Hypothalamus (tissue), 51 donors: Measurements from ENCODE around the gene HDAC4.

ENCODE experiments used
- DNase-seq, 51 donors: peaks; one replicate each; lab custom pipeline; 2025; lab: John Stamatoyannopoulos, UW

Gene HDAC4

DNA sequence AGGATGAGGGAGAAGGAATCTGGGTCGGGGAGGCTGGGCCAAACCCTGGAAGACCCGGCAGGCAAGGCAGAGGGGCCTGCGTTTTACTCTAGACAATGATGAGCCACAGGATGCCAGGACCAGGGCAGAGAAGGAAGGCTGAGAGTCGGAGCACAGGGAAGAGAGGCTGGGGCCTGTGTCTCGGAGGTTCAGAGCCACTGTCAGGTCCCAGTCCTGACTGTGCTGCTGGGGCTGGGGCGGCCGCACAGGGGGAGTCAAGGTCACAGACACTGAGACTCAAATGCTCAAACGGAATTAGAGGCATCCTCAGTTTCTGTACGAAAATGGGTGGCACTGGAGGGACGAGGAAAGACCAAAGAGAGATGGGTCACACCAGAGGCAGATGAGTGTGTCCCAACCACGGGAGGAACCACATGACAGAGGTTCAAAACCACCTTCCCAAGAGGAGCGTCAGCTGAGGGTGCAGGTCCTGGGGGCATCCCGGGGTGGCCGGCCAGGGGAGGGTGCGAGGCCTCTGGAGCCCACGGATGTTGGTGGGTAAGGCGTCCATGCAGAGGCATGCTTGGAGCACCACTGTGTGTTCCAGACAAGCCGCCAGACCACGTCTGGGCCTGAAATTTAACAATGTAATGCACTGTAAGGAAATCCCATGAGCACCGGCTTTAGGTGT, 14.7 kb downstream of the HDAC4 start:
- DNase-seq: no peak

DNA sequence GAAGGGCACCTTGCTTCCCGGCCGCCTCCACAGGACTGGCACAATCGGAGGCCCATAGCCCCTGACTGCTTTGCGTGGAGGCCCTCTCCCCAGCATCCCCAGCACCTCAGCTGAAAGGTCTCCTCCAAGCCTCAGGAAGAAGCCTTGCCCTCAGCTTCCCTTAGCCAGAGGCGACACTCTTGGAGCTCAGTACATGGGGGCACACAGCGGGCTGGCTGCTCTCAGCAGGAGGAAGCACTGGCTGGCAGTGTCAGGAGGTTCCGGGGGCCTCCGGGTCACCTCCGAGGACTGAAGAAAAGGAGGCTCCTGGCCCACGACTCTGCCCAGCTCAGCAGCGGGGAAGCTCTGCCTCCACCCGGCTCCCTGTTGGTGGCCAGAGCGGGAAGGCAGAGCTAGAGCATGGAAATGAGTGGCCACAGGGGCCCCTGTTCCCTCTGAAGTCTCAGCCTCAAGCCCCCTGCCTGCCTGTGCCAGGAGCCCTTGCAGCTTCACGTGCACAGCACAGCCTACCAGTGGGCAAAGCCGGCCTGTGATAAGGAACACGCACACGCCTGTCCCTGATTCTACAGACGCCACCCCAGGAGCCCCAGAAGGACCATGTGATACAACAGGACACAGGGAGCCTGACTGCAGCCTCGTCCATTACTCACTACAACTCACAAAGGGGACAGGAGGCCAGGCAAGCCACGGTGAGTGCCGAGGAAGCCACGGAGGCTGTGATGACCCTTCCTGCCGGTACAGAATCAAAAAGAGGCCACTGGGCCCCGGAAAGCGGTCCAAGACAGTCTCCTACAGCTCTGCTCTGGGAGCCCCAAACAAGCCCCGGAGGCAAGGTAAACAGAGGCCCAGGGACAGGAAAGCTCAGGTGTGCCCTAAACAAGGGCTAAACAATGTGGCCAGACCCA, 15.5 kb downstream of the HDAC4 start:
- no peak for DNase-seq

DNA sequence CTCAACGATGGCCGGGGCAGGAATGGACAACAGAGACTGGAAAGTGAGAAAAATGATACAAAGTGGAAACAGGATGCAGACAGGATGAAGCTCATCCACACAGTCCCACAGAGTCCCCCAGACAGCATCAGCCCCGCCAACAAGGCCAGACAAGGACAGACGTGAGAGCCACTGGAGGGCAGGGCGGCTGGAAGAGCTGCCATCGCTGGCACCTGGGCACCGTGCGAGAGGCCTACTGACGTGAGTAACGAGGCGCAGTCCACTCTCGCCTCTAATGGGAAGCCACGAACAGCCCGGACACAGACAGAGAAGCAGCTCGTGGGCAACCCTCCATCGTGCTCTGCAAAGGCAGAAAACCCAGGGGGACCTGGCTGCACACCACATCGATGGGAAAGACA, 17.1 kb downstream of the HDAC4 start:
- no peak for DNase-seq

DNA sequence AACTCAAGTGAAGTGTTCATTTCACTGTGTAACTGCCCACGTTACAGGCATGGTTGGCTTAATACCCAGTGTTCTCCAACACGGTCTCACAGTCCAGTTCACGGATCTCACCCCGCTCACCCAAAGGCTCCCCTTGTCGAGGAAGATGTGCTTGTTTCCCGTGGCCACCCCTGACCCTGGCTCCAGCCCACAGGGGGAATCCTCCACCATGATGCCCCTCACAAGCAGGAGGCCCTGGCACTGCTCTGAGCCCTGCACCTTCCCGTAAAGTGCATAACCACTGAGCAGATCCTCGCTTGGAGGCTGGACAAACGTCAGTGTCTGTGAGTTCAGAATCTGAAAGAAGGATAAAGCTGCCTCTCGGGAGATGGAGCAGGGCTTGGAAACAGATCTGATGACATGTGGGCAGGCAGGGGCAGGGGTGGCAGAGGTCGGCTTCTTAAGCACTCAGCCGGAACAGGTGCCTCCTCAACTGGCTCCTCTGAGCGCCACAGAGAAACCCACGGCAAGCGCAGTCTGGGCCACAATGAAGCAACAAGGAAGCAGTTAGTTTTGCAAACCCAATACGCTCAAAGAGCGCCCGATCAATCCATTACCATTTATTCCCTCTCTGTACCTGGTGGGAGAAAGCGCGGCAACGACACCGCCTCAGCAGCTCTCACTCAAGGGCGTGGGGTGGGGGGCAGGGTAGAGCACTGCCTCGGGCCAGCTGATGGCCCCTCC, 17.6 kb downstream of the HDAC4 start:
- peak in 1 of 51 donors; percentile 9 for DNase-seq

DNA sequence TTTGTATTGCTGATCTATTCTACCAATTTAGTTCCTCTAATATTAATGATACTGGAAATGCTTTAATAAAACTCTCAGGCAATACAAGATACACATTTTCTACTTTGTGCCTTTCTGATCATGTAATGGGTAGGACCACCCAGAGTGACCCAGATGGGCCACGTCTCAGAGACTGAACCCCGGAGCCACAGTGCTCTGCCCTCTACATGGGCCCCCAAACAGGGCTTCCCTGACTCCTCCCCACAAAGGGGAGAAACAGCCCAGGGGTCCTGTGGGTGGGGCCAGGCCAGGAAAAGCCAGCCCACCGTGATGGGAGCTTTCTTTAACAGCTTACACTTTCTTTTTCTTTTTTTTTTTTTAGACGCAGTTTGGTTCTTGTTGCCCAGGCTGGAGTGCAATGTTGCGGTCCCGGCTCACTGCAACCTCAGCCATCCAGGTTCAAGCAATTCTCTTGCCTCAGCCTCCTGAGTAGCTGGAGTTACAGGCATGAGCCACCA, 18.4 kb downstream of the HDAC4 start:
- DNase-seq: no peak

DNA sequence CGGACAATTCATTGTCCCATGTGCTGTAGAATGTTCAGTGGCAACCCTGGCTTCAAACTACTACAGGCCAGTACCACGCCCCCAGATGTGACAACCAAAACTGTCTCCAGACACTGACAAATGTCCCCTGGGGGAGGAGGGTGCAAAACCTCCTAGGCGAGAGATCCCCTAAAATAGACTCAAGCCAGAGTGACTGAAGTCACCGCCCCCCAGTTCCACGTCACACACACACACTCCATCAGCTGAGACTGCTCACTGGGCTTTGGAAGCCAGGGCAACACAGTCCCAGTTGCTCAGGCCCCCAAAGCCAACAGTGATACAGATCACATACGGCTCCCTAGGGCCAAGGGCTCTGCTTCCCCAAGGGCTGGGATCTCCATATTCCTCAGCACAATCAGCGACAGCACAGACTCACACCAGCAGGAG, 19.1 kb downstream of the HDAC4 start:
- peak in 13 of 51 donors; percentile 22 to 59 (median 41) for DNase-seq

DNA sequence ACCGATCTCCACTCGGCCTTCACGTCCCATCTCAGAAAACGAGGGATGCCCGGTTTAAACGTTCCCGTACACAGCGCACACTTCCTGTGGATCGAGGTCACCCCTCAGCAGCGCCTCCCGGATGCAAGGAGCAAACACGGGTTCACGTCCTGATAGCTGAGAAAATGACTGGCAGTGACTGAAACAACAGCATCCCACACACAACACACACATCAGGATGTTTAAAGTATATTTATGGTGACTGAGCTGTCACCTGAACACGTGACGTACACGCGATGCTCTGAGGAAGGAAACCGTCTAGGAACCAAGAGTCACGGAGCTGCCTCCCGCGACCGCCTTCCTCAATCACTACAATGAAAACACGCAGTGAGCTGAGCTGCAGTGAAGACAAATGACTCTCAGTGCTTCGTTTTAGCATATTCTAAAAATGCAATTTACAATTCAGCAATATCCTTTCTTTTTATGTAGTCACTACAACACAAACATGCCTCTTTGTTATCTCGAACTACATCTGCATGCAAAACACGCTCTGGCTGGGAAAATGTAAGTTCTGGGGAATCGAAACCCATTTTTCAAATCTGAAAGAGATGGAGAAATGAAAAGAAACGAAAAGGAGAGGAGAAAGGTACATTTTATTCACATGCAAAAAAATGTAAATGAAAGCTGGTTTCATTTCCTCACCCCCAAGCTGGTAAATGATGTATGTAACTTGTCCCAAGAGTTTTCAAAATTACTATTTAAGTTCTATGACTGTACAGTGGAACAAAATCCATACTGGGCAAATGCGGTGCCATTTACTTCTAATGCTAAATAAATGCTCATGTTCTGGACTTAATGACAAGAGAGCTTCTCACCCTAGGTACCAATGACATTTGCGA, 19.8 kb downstream of the HDAC4 start:
- DNase-seq: peak in 13 of 51 donors; percentile 27 to 72 (median 48)

DNA sequence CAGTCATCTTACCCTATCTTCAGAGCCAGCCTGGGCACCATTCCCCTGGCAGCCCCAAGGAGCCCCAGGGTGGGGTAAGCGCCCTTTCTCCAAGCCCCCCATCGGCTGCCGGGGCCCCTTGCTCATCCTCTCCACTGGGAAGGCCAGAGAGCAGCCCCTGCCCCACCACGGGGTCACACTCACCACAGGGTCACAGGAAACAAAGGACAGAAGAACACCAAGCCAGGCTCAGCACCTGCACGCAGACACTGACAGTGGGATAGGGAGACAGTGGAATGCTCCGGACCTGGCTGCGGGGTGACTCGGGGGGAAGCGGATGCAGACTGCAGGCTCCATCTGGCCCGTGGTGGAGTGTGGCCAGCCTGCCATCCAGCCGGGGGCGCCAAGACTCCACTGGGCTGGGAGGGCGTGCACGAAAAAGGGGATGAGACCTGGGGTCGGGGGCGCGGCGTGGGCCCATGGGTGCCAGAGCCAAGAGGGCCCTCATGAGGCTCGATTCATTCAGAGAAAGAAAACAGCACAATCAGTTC, 21.1 kb downstream of the HDAC4 start:
- DNase-seq: no peak

DNA sequence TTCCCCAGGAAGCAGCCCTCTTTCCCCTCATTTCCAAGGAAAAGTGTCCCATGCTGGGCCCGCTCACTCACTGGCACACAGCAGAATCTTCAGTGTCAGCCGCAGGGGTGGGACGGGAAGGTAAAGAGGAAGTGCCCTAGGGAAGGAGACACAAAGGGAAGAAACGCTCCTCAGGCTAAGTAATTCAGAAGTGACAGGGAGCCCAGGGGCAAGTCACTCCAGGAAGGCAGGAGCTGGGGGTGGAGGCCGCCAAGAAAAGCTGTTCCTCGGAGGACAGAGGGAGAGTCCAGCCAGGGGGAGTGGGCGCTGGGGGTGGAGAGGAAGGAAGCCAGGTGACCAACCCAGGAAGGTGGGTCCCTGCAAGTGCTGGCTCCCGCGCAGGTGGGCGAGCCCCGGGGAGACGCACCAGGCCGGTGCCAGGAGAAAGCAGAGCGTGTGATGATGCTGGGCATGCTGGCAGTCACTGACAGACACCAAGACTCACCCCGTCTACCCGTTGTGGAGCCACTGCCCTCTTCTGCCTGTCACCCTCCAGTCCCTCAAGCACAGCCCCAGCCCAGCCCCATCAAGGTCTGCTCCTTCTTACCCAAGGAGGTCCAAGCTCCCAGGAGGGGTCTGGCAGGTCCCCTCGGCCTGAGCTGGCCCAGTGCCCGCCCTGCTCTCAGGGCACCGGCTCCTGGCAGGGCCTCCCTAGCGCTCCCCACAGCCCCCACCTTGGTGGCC, 21.7 kb downstream of the HDAC4 start:
- DNase-seq: no peak

DNA sequence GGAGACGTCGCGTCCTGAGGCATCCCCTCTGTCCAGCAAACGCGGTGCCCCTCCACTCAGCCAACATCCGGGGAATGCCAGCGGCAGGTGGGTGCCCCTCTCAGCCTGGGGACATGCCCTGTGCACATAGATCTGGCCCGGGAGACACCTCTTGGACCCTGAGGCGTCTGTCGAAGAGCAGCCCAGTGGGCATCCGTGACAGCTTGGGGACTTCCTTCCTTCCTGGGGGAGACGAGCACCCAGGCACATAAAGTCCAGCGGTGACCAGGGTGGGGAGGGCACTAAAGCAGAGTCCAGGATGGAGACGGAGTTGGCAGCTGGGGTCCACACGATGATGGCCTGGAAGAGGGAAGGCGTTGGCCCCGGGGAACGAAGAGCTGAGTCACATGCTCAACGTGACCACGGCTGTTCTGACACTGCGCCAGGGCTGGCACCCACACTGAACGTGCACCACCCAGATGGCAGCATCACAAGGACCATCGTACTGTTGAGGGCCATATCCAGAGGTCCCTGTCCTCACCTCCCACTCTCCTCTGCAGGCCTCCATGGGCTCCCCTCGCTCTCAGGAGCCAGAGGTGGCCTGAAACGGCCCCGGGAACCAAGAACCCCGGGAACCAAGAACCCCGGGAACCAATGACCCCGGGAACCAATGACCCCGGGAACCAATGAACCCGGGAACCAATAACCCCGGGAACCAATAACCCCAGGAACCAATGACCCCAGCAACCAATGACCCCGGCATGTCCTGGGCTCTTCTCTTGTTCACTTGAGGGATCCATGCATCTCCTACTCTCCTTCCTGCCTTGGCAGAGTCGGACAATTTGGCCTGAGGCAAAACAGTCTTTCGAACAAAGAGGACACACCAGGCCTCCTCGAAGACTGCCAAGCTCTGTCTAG, 22.6 kb downstream of the HDAC4 start:
- DNase-seq: no peak

DNA sequence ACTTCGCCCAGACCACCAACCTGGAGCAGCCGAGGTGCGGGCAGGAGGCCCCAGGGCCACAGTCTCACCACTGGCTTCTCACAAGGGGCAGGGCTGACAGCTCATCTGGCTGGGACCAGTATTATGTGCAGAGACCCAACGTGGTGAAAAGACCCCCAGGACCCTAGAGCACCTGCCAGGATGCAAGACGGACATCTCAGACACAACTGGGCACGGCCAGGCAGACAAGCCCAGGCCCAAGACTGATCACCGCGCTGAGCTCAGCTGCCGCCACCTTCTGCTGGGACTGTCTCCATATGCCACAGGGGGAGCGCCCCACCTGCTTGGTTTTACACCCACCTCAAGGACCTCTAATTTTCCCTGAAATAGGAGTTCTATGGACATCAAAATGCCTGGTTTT, 23.2 kb downstream of the HDAC4 start:
- DNase-seq: no peak

DNA sequence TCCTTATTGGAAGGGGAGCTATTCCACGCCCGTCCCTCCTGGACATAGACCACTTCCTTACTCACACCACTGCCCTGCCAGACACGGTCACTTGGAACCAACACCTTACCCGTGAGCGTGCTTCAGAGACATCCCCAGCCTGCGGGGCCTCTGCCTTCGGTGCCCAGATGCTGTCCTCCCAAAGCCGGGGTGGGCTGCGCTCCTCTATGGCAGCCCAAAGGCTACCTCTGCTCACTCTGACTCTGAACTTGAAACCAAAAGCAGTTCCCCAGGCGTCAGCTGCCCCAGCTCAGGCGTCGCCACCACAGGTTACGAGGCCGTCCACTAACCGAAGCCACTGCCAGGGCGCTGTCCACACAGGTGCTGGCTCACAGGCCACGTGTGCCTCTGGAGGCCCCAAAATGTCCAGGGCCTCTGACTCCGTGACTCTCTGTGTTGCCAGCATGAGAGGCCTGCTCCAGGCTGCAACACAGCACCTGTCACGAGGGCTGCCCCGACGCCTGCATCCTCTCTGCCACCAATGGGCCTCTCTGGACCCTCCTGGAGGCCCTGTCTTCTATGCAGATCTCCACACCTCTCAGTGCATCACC, 23.8 kb downstream of the HDAC4 start:
- DNase-seq: no peak

DNA sequence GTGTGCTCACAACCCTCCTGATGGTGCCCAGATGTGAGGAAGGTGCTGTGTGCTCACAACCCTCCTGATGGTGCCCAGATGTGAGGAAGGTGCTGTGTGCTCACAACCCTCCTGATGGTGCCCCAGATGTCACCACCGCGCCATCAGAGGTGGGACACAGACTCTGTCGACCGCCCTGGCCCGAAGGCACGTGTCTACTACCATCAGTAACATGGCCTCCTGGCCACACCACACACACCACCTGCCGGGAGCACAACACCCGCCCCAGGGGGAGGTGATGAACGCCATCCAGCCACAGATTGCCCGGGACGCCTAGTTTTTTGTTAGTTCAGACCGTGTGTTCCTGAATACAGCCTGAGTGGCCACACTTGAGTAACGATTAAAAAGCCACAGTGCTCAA, 24.5 kb downstream of the HDAC4 start:
- no peak for DNase-seq

DNA sequence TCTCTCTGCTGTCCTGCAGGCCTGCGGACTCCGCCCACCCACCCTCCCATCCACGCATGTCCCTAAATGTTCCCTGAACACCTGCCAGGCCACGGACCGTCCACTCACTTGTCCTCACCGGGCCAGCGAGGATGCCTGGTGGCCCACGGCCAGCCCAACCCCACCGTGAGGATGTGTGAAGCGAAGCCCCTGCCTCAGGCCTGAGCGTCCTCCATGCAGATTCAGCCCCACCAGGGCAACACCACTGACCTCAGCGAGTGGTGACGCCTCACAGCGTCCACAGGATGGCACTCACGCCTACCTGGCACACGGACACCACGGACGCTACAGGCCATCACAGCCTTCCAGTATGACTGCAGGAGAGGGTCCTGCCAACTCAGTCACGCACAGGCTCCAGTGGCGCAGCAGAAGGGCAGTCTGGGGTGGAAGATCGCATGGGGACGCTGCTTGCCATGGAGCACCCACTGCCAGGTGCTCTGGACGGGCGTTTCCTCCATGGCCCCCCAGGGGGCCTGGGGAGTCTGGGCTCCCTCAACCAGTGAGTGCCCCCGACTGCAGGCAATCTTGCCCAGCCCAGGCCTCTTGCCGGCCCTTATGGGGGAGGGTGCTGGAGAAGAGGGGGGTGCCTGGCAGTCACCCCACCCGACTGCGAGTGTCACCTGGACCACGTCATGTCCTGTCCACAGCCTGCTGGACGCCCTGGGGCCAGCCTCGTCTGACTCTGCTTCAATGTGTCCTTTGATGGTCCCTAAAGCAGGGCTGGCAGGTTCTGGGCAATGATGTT, 25.4 kb downstream of the HDAC4 start:
- no peak for DNase-seq

DNA sequence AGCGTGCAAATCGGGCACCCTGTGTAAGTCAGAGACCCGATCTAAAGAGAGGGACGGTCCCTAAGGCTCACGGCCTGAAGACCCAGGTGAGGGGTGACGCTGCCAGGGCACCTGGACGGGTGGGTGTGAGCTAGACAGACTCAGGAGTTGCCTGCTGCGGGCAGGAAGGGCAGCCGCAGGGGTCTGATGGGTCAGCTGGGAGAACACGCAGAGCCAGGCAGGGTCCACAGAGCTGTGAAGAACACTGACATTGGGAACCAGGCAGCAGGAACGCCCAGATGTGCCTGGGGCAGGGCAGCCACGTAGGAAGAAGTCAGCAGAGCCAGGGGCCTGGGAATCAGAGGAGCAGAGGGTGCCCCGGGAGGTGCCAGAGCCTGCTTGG, 25.9 kb downstream of the HDAC4 start:
- DNase-seq: no peak

DNA sequence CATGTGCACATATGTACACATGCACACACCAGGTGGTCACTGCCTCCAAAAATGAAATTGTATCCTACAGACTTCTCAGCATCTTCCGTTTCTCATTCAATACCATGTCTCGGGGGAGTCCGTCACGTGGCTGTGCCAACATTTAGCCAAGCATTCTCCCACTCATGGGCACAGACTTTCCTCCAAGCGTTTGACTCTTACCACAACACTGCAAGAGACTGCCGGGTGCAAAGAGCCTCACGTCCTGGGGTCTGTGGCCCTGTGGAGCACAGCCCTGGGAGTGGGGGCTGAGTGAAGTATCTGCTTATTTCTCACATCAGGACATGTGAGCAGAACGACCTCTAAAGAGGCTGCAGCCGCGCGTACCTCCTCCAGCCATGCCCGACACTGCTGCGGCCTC, 28.0 kb downstream of the HDAC4 start:
- no peak for DNase-seq
